C4-2B (cell line): ENCODE measurements around the gene NFU1.

Source experiments
- CTCF ChIP-seq: fragments of 450-650 bp; conservative IDR thresholded peaks from 2 replicates; pipeline ENCODE4 v1.5.1; 2017; ENCODE audit warnings: mild to moderate bottlenecking
- ZFX ChIP-seq: fragments of 450-650 bp; IDR thresholded peaks from 2 replicates; pipeline ENCODE4 v1.6.1; 2017

- TF ChIP-seq CTCF (no peak), ZFX (no peak)
Observed at GRCh38 chr2:69483024-69483423, 45.8 kb upstream of the NFU1 start.
